NCI-H2029 (cell line): ENCODE measurements around the gene PLEKHA7.

Experiments used
- DNase-seq: peaks from one replicate; lab custom pipeline; 2025; lab: John Stamatoyannopoulos, UW

The PLEKHA7 gene

GRCh38 chr11:16773981-16774935, 240.0 kb downstream of the PLEKHA7 start:
- DNase-seq: no peak

GRCh38 chr11:16772141-16772512, 242.1 kb downstream of the PLEKHA7 start:
- no peak for DNase-seq

GRCh38 chr11:16771350-16772140, 242.7 kb downstream of the PLEKHA7 start:
- DNase-seq: no peak

- no peak for DNase-seq
Measured at GRCh38 chr11:16770016-16770415, 244.2 kb downstream of the PLEKHA7 start.

GRCh38 chr11:16769386-16769785, 244.8 kb downstream of the PLEKHA7 start:
- DNase-seq: no peak

- DNase-seq: no peak
Measured at GRCh38 chr11:16767957-16768356, 246.3 kb downstream of the PLEKHA7 start.

- DNase-seq: no peak
Measured at GRCh38 chr11:16767137-16767536, 247.1 kb downstream of the PLEKHA7 start.

GRCh38 chr11:16764888-16765287, 249.3 kb downstream of the PLEKHA7 start:
- no peak for DNase-seq

- DNase-seq: no peak
Measured at GRCh38 chr11:16763746-16764145, 250.5 kb downstream of the PLEKHA7 start.

- no peak for DNase-seq
Measured at GRCh38 chr11:16759857-16760508, 254.2 kb downstream of the PLEKHA7 start.

GRCh38 chr11:16758382-16759024, 255.7 kb downstream of the PLEKHA7 start:
- no peak for DNase-seq

- DNase-seq: no peak
Measured at GRCh38 chr11:16750417-16750816, 263.8 kb downstream of the PLEKHA7 start.

GRCh38 chr11:16749666-16750065, 264.5 kb downstream of the PLEKHA7 start:
- DNase-seq: no peak

- no peak for DNase-seq
Measured at GRCh38 chr11:16749092-16749491, 265.1 kb downstream of the PLEKHA7 start.

GRCh38 chr11:16745950-16746605, 268.1 kb downstream of the PLEKHA7 start:
- no peak for DNase-seq

GRCh38 chr11:16744128-16744725, 270.0 kb downstream of the PLEKHA7 start:
- DNase-seq: no peak

- no peak for DNase-seq
Measured at GRCh38 chr11:16743478-16743877, 270.7 kb downstream of the PLEKHA7 start.

- no peak for DNase-seq
Measured at GRCh38 chr11:16741473-16741872, 272.7 kb downstream of the PLEKHA7 start.

GRCh38 chr11:16738947-16739815, 275.0 kb downstream of the PLEKHA7 start:
- peak; percentile 74 for DNase-seq
